ENCODE data around the gene SHISA4.
"Not testable (repeated sequence)": the region's sequence is repeated elsewhere in the genome, so short reads cannot be mapped to it uniquely, and the experiment has no call there.

SHISA4 gene

DNA sequence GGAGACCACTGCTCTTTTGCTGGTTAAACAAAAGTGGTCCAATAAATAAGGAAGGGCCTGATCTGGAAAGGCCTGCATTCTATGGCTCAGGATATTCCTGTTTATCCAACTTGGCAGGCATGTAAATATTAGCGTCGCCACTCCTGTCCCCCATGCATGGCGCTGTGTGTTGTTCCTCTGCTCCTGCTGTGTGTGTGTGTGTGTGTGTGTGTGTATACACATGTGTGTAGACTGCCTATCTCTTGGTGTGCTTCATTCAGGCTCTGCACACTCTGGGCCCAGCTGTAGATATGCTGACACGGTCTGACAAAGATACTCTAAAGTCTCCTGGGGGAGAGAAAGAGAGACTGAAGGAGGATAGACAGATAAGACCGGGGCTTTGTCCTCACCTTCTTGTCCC is 50.9 kb downstream of the SHISA4 start:
- H3K27me3 ChIP-seq (ENCODE audit: insufficient read depth, low read depth, severe bottlenecking): no peaks in the 10 kb centered on the region
- TF ChIP-seq, protein P1, sequence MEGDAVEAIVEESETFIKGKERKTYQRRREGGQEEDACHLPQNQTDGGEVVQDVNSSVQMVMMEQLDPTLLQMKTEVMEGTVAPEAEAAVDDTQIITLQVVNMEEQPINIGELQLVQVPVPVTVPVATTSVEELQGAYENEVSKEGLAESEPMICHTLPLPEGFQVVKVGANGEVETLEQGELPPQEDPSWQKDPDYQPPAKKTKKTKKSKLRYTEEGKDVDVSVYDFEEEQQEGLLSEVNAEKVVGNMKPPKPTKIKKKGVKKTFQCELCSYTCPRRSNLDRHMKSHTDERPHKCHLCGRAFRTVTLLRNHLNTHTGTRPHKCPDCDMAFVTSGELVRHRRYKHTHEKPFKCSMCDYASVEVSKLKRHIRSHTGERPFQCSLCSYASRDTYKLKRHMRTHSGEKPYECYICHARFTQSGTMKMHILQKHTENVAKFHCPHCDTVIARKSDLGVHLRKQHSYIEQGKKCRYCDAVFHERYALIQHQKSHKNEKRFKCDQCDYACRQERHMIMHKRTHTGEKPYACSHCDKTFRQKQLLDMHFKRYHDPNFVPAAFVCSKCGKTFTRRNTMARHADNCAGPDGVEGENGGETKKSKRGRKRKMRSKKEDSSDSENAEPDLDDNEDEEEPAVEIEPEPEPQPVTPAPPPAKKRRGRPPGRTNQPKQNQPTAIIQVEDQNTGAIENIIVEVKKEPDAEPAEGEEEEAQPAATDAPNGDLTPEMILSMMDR (IDR thresholded peaks at IDR 0.05; ENCODE audit: low read depth, low read length): no peak
- no peaks in the 10 kb centered on the region for H3K36me3 ChIP-seq
- DNase-seq: no peak
- H3K27ac ChIP-seq: peak overlapping the region; percentile 82
- H3K9me3 ChIP-seq (ENCODE audit: severe bottlenecking): no peaks in the 10 kb centered on the region
- H3K4me3 ChIP-seq (ENCODE audit: low read depth, low read length): peak overlapping the region; percentile 11

DNA sequence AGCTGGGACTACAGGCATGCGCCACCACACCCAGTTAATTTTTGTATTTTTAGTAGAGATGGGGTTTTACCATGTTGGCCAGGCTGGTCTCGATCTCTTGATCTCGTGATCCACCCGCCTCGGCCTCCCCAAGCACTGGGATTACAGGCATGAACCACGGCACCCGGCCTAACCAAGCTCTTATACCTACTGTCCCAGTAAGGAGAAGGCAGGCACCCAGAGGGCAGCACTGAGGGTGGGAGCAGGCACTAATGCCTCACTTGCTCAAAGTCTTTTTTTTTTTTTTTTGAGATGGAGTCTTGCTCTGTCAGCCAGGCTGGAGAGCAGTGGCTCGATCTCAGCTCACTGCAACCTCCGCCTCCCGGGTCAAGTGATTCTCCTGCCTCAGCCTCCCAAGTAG is 51.6 kb downstream of the SHISA4 start:
- H3K27me3 ChIP-seq (ENCODE audit: insufficient read depth, low read depth, severe bottlenecking); H3K36me3 ChIP-seq; H3K4me3 ChIP-seq (ENCODE audit: low read depth, low read length); H3K9me3 ChIP-seq (ENCODE audit: severe bottlenecking): not testable (repeated sequence)
- TF ChIP-seq, protein P1 (IDR thresholded peaks at IDR 0.05; ENCODE audit: low read depth, low read length): peak; percentile 21; the same call in 1 of the 2 replicates
- DNase-seq: peak; percentile 78
- H3K27ac ChIP-seq: peak overlapping the region; percentile 82

- peak; percentile 100 for DNase-seq
- Histone ChIP-seq H3K27ac (peak overlapping the region; percentile 82), H3K36me3 (no peaks in the 10 kb centered on the region), H3K27me3 (ENCODE audit: insufficient read depth, low read depth, severe bottlenecking) (no peaks in the 10 kb centered on the region), H3K4me3 (ENCODE audit: low read depth, low read length) (peak overlapping the region; percentile 32), H3K9me3 (ENCODE audit: severe bottlenecking) (no peaks in the 10 kb centered on the region)
- TF ChIP-seq, protein P1 (IDR thresholded peaks at IDR 0.05; ENCODE audit: low read depth, low read length): peak; percentile 55
Measured at GRCh38 chr1:201941420-201942128, 52.9 kb downstream of the SHISA4 start.

GRCh38 chr1:201942129-201942495 is 53.4 kb downstream of the SHISA4 start:
- Histone ChIP-seq H3K9me3 (ENCODE audit: severe bottlenecking) (no peaks in the 10 kb centered on the region), H3K4me3 (ENCODE audit: low read depth, low read length) (peak overlapping the region; percentile 32), H3K27ac (peak overlapping the region; percentile 82), H3K27me3 (ENCODE audit: insufficient read depth, low read depth, severe bottlenecking) (no peaks in the 10 kb centered on the region), H3K36me3 (no peaks in the 10 kb centered on the region)
- TF ChIP-seq, protein P1 (IDR thresholded peaks at IDR 0.05; ENCODE audit: low read depth, low read length): no peak
- DNase-seq: no peak
